HEK293T (cell line): ENCODE measurements around the gene AMN1.
"Not testable (repeated sequence)": the region's sequence is repeated elsewhere in the genome, so short reads cannot be mapped to it uniquely, and the experiment has no call there.

Source experiments
- CTCF ChIA-PET: fragments of 350-600 bp; formaldehyde crosslinking; extraction: SDS; loops from one replicate; lab custom pipeline; 2021; ENCODE audit warnings: antibody characterized with exemption, inconsistent platforms; lab: Yijun Ruan, JAX
- POLR2A ChIA-PET: fragments of 350-600 bp; formaldehyde crosslinking; extraction: SDS; loops from one replicate; lab custom pipeline; 2020; ENCODE audit warnings: antibody characterized with exemption, inconsistent platforms; lab: Yijun Ruan, JAX
- DNase-seq: peaks from one replicate; pipeline ENCODE4 v3.0.0; 2012; ENCODE audit warnings: mixed read lengths; ENCODE audit errors: extremely low spot score
- ARNT ChIP-seq: fragments of 450-650 bp; IDR thresholded peaks from 2 replicates; pipeline ENCODE4 v1.6.1; 2017; ENCODE audit warnings: mild to moderate bottlenecking
- BHLHE40 ChIP-seq: fragments of 450-650 bp; IDR thresholded peaks from 2 replicates; pipeline ENCODE4 v1.6.1; 2016; ENCODE audit warnings: mild to moderate bottlenecking, moderate library complexity, borderline replicate concordance
- CTBP1 ChIP-seq: fragments of 450-650 bp; IDR thresholded peaks from 2 replicates; pipeline ENCODE4 v1.6.1; 2016; ENCODE audit warnings: borderline replicate concordance
- ELF4 ChIP-seq: fragments of 450-650 bp; IDR thresholded peaks from 2 replicates; pipeline ENCODE4 v1.6.1; 2017; ENCODE audit warnings: antibody characterized with exemption
- FOXA1 ChIP-seq: fragments of 450-650 bp; IDR thresholded peaks from 2 replicates; pipeline ENCODE4 v1.6.1; 2016; ENCODE audit warnings: mild to moderate bottlenecking
- FOXK2 ChIP-seq: fragments of 450-650 bp; IDR thresholded peaks from 2 replicates; pipeline ENCODE4 v1.6.1; 2016; ENCODE audit warnings: mild to moderate bottlenecking
- FOXM1 ChIP-seq: fragments of 450-650 bp; IDR thresholded peaks from 2 replicates; pipeline ENCODE4 v1.6.1; 2017; ENCODE audit warnings: mild to moderate bottlenecking, borderline replicate concordance
- HDGF ChIP-seq: fragments of 450-650 bp; IDR thresholded peaks from 2 replicates; pipeline ENCODE4 v1.6.1; 2017; ENCODE audit warnings: antibody characterized with exemption, borderline replicate concordance
- L3MBTL2 ChIP-seq: fragments of 450-650 bp; conservative IDR thresholded peaks from 2 replicates; pipeline ENCODE4 v1.6.1; 2016; ENCODE audit warnings: mild to moderate bottlenecking
- LEF1 ChIP-seq: fragments of 450-650 bp; IDR thresholded peaks from 2 replicates; pipeline ENCODE4 v1.6.1; 2017; ENCODE audit warnings: mild to moderate bottlenecking, borderline replicate concordance
- NFRKB ChIP-seq: fragments of 450-650 bp; IDR thresholded peaks from 2 replicates; pipeline ENCODE4 v1.6.1; 2016; ENCODE audit warnings: mild to moderate bottlenecking, moderate library complexity
- SP1 ChIP-seq: fragments of 450-650 bp; IDR thresholded peaks from 2 replicates; pipeline ENCODE4 v1.6.1; 2017
- SUZ12 ChIP-seq: fragments of 450-650 bp; IDR thresholded peaks from 2 replicates; pipeline ENCODE4 v1.6.1; 2016; ENCODE audit warnings: mild to moderate bottlenecking
- TARDBP ChIP-seq: fragments of 450-650 bp; IDR thresholded peaks from 2 replicates; pipeline ENCODE4 v1.6.1; 2016
- ZNF384 ChIP-seq: fragments of 450-650 bp; IDR thresholded peaks from 2 replicates; pipeline ENCODE4 v1.6.1; 2016
- TF ChIP-seq, protein P1 (sequence below): fragments of 450-650 bp; IDR thresholded peaks from 2 replicates; pipeline ENCODE4 v1.6.1; 2016

Gene AMN1

DNA sequence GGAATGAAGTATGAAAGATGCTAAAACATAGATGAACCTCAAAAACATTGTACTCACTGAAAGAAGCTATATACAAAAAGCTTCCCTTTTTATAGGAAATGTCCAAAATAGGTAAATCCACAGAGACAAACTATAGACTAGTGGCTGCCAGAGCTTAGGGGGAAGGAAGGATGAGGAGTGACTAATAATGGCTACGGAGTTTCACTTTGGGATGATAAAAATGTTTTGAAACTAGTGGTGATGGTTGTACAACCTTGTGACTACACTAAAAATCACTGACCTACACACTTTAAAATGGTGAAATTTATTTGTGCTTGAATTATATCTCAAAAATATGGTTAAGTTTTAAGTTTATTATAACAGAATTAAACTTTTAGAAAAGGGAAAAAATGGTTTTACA is 37.1 kb upstream of the AMN1 start:
- TF ChIP-seq ZNF384 (no peak), TARDBP (no peak), ELF4 (no peak), NFRKB (no peak), FOXM1 (no peak), HDGF (no peak), CTBP1 (no peak), FOXA1 (no peak), BHLHE40 (no peak), FOXK2 (no peak), LEF1 (no peak), SP1 (no peak), ARNT (no peak), SUZ12 (no peak), L3MBTL2 (no peak)
- TF ChIP-seq, protein P1, sequence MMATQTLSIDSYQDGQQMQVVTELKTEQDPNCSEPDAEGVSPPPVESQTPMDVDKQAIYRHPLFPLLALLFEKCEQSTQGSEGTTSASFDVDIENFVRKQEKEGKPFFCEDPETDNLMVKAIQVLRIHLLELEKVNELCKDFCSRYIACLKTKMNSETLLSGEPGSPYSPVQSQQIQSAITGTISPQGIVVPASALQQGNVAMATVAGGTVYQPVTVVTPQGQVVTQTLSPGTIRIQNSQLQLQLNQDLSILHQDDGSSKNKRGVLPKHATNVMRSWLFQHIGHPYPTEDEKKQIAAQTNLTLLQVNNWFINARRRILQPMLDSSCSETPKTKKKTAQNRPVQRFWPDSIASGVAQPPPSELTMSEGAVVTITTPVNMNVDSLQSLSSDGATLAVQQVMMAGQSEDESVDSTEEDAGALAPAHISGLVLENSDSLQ, result no peak
- no peak for DNase-seq
- CTCF ChIA-PET, result no interaction called here
- POLR2A ChIA-PET, result no interaction called here

DNA sequence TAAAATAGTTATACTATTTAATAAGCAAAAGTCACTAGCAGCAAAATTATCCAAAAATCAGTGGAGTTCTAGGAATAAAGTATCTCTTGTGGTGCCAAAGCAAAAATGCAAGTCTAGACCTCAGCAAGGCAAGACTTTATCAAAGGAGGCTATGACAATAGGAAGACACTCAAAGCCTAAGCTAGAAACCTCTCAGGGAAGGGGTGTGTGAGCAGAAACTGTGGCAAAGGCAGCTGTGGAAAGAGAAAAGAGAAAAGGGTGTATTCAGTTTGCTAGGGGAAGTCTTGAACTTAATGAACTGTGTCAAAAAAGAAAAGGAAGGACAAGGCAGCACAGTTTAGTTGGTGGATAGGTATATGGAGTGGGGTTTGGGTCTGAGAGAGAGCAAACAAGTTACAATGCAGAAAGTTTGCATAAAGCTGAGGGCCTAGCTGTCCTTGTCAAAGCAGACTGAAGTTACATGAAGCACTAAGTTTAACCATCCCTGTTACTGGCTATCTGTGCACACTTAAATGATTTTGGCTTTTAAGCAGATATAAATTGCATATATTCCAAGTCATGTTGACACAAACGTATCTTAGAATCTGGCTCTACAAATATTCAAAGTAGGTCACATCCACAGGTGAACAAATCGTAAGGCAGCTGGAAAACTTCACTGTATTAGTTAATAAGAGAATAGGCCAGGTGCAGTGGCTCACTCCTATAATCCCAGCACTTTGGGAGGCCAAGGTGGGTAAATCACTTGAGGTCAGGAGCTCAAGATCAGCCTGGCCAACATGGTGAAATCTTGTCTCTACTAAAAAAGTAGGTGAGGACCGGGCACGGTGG is 31.0 kb upstream of the AMN1 start:
- TF ChIP-seq LEF1, result no peak
- TF ChIP-seq CTBP1, result no peak
- no peak for TF ChIP-seq ARNT
- TF ChIP-seq, protein P1, result no peak
- no peak for TF ChIP-seq L3MBTL2
- no peak for TF ChIP-seq SP1
- TF ChIP-seq ELF4, result no peak
- TF ChIP-seq SUZ12, result no peak
- ChIA-PET POLR2A (no interaction called here), CTCF (no interaction called here)
- DNase-seq, result no peak

DNA sequence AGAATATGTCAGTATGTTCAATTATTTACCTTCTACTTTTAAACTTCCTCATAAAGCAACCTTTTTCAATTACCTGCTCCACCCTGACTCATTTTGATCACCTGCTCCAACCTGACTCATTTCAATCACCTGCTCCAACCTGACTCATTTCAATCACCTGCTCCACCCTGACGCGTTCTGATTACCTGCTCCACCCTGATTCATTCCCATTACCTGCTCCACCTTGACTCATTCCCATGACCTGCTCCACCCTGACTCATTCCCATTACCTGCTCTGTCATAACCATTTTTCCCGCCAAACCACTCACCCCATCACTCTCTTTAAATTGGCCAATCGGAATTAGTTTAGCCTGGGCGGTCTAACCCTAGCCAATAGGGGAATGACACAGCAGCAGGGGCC is 29.5 kb upstream of the AMN1 start:
- CTCF ChIA-PET, POLR2A ChIA-PET, DNase-seq: not testable (repeated sequence)

DNA sequence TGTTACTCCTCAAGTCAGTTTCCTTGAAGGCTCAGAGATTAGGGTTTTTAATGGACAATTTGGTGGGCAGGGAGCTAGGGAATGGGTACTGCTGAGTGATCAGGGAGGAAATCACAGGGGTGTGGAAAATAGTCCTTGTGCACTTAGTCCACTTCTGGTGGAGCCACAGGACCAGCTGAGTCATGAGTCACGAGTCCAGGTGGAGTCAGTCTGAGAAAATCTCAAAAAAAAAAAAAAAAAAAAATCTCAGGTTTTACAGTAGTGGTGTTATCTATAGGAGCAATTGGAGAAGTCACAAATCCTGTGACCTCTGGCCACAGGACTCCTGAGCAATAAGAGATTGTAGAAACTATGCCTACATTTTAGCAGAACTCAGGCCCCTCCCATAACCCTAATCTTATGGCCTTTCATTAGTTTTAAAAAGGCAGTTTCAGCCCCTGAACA is 28.2 kb upstream of the AMN1 start:
- CTCF ChIA-PET, result no interaction called here
- POLR2A ChIA-PET, result no interaction called here
- DNase-seq, result no peak
- TF ChIP-seq LEF1, result no peak
- no peak for TF ChIP-seq FOXA1
- no peak for TF ChIP-seq CTBP1
- no peak for TF ChIP-seq FOXK2
- TF ChIP-seq ZNF384, result no peak
- TF ChIP-seq ARNT, result no peak
- TF ChIP-seq NFRKB, result no peak
- TF ChIP-seq HDGF, result no peak
- TF ChIP-seq SUZ12, result no peak
- no peak for TF ChIP-seq FOXM1

DNA sequence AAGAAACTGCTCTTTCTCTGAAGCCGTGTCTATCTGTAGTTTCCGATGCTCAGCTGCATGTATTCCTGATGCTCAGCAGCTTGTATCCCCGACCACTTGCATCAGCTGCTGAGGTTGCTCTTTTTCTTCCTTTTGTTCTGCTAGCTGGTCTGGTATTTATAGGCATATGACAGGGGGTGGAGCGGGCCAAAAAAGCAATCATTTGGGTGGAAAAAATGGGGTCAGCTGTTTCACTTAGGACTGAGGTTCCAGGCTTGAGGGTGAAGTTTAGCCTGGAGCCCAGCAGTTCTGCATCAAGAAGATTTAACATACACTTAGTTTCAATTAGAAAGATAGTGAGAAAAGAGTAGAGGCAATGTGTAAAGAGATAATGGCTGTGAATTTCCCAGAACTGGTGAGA is 23.6 kb upstream of the AMN1 start:
- no peak for TF ChIP-seq NFRKB
- no peak for TF ChIP-seq CTBP1
- TF ChIP-seq, protein P1, result no peak
- TF ChIP-seq SUZ12, result no peak
- no peak for TF ChIP-seq FOXA1
- TF ChIP-seq HDGF, result no peak
- no peak for TF ChIP-seq FOXM1
- TF ChIP-seq FOXK2, result no peak
- TF ChIP-seq SP1, result no peak
- no peak for TF ChIP-seq ELF4
- TF ChIP-seq ZNF384, result no peak
- POLR2A ChIA-PET, result no interaction called here
- CTCF ChIA-PET, result no interaction called here
- DNase-seq, result no peak

DNA sequence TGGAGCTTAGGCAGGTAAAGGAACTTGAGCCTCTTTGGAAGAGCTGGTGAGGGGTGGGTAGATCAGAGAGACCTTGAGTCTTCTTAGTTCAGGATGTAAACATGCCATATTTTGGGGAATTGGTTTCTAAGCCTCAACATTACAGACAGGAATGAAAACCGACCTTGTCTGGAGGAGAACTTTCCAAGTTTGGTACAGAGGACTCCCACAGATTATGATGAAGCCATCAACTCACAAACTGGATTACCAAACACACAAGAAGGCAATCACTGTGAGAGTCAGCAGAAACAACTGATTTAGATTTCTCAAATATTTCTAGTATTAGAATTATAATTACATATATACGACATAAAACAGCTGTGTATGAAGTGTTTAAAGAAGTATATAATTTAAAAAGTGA is 22.3 kb upstream of the AMN1 start:
- TF ChIP-seq CTBP1 (no peak), LEF1 (no peak), FOXK2 (no peak), ZNF384 (no peak), FOXM1 (no peak), FOXA1 (no peak), L3MBTL2 (no peak), SUZ12 (no peak), SP1 (no peak), ELF4 (no peak), BHLHE40 (no peak), ARNT (no peak)
- TF ChIP-seq, protein P1, result no peak
- ChIA-PET CTCF (no interaction called here), POLR2A (no interaction called here)
- no peak for DNase-seq
